ENCODE results near the gene BCL2L14.

The BCL2L14 gene

DNA sequence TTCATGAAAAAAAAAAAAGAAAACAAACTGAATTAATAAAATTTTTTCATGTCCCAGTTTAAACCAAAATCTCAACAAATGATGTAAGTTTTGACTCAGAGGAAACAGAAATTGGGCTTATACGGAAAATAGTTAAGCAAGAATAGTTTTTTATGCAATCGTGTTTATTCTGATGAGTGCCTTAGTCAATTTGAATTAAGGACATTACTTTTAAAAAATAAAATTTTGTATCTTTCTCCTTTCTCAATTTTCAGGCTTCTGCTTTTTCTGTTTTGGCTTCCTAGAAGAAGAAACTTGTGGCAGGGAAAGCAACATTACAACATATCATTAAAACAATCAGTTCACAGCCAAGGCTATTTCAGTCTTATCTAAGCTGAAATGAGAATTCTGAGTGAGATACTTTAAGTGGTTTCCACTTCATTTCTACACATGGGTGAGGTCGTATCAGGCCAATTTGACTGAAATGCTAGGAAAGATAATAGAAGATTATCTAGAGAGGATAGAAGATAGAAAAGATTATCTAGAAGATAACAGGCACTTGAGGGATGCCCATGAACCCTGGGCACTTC, 52.4 kb downstream of the BCL2L14 start:
- DNase-seq (ENCODE audit: low read depth), result no peak
- TF ChIP-seq, protein P1, sequence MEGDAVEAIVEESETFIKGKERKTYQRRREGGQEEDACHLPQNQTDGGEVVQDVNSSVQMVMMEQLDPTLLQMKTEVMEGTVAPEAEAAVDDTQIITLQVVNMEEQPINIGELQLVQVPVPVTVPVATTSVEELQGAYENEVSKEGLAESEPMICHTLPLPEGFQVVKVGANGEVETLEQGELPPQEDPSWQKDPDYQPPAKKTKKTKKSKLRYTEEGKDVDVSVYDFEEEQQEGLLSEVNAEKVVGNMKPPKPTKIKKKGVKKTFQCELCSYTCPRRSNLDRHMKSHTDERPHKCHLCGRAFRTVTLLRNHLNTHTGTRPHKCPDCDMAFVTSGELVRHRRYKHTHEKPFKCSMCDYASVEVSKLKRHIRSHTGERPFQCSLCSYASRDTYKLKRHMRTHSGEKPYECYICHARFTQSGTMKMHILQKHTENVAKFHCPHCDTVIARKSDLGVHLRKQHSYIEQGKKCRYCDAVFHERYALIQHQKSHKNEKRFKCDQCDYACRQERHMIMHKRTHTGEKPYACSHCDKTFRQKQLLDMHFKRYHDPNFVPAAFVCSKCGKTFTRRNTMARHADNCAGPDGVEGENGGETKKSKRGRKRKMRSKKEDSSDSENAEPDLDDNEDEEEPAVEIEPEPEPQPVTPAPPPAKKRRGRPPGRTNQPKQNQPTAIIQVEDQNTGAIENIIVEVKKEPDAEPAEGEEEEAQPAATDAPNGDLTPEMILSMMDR (IDR thresholded peaks at IDR 0.05; ENCODE audit: low read depth, low read length, missing control alignments), result no peak
- no peak overlapping the region for H3K4me3 ChIP-seq (ENCODE audit: low read depth, low read length)

DNA sequence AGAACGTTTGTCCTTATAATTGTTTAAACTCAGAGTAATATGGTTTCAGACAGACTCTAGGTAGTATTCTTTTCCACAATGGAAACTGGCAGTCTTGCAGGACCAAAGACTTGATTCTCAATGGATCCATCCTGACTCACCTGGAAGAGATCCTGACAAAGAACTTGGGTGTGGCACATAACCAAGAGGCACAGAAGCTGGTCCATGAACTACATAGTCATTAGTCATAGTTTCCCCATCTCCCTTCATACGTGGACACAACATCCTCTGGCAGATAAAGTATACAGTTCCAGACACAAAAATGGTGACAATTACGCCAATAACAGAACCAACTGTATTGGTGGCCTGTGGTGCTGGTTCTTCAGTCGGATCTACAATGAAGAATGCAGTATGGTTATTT, 55.8 kb downstream of the BCL2L14 start:
- DNase-seq (ENCODE audit: low read depth), result no peak
- H3K4me3 ChIP-seq (ENCODE audit: low read depth, low read length), result no peak overlapping the region
- TF ChIP-seq, protein P1 (IDR thresholded peaks at IDR 0.05; ENCODE audit: low read depth, low read length, missing control alignments), result no peak

DNA sequence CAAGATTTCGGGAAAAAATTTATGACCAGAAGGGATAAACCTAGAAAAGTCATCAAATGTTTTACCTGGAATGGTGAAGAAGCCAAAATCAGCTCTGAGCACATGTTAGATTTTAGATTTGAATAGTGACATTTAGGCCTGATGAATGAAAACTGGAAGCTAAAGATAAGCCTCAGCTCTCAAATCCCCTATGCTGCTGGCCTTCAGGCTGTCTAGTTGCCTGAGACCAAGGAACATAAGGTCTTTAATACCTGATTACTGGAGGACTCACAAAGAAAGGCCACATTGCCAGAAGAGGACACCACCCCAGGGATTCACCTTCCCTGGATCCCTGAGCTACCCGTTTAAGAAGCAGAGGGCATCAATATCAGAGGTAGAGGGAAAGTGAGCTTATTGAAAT, 56.6 kb downstream of the BCL2L14 start:
- no peak for DNase-seq (ENCODE audit: low read depth)
- TF ChIP-seq, protein P1 (IDR thresholded peaks at IDR 0.05; ENCODE audit: low read depth, low read length, missing control alignments), result no peak

DNA sequence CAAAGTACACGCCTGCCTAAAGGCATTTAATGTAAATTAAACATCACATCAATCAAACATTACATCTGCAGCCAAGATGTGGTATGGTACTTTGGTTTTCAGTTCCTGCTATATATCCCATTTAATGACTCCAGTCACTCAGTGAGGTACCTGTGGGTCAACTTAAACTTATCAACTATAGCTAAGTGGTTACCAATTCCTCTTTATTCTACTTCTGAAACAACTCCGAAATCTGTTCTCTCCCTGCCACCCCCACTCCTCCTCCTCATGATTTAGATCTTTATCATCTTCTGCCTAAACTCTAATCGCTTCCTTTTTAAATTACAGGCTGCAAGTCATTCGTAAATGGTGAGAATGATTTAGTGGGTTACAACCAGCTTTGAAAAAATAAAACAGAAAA, 57.9 kb downstream of the BCL2L14 start:
- DNase-seq (ENCODE audit: low read depth), result no peak
- TF ChIP-seq, protein P1 (IDR thresholded peaks at IDR 0.05; ENCODE audit: low read depth, low read length, missing control alignments), result no peak
- no peak overlapping the region for H3K4me3 ChIP-seq (ENCODE audit: low read depth, low read length)

More for the DNA sequence above, 56.6 kb downstream of the BCL2L14 start:
- H3K4me3 ChIP-seq (ENCODE audit: low read depth, low read length), result no peak overlapping the region

DNA sequence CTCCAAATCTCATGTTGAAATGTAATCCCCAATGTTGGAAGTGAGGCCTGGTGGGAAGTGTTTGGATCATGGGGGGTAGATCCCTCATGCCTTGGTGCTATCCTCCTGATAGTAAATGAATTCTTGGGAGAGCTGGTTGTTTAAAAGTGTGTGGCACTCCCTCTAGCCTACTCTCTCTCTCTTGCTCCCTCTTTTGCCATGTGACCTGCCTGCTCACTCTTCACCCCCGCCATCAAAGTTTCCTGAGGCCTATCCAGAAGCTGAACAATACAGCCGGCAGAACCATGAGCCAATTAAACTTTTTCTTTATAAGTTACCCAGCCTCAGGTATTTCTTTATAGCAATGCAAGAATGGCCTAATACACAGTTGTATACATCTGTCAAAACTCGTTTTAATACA, 62.5 kb downstream of the BCL2L14 start:
- no peak overlapping the region for H3K4me3 ChIP-seq (ENCODE audit: low read depth, low read length)
- TF ChIP-seq, protein P1 (IDR thresholded peaks at IDR 0.05; ENCODE audit: low read depth, low read length, missing control alignments), result no peak

DNA sequence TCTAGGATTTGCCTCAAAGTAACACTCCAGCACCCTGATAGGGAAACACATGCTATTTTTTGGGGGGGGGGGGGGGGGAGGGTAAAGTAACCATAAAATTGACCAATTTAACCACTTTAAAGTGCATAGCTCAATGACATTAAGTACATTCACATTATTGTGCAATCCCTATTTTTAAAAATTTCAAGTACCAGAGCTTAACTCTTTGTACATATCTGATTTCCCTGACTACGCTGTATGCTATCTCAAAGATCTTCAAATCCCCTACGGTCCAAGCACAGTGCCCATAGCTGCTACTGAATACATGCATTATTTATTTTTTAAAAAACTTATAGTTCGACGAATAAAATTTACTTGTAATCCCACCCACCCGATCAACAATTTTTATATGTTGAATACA, 63.0 kb downstream of the BCL2L14 start:
- TF ChIP-seq, protein P1 (IDR thresholded peaks at IDR 0.05; ENCODE audit: low read depth, low read length, missing control alignments), result no peak
- no peak for DNase-seq (ENCODE audit: low read depth)
- no peak overlapping the region for H3K4me3 ChIP-seq (ENCODE audit: low read depth, low read length)

More for the DNA sequence above, 62.5 kb downstream of the BCL2L14 start:
- no peak for DNase-seq (ENCODE audit: low read depth)
